ENCODE data around the gene BBOX1.

The BBOX1 gene

DNA sequence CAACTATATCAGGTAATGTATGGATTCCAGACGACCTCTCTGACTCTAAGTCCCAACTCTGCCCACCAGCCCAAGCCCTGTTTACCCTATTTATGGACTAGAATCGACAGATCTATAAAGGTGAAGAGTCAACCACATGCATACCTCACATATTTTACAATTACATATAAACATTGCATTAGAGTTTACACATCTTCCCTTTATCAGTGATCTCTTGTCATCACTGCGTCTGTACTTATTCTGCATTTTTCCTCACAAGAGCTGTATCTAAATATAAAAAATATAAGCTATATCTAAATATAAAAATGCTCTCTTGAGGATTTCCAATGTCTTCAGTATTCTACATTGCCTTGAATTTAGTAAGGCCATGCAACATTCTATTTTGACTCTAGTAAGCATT is 38.2 kb upstream of the BBOX1 start:
- no peak for DNase-seq (ENCODE audit: low read depth, low spot score)
- H3K4me1 ChIP-seq (ENCODE audit: insufficient read depth, insufficient read length) = no peaks in the 10 kb centered on the region
- H3K9ac ChIP-seq (ENCODE audit: insufficient read length, low read depth) = no peak overlapping the region
- no peaks in the 10 kb centered on the region for H3K36me3 ChIP-seq (ENCODE audit: insufficient read depth, insufficient read length, low read length)
- H3K27me3 ChIP-seq (ENCODE audit: insufficient read depth, insufficient read length) = no peaks in the 10 kb centered on the region
- H3K9me3 ChIP-seq (ENCODE audit: insufficient read depth, low read length) = no peaks in the 10 kb centered on the region
- H3K4me3 ChIP-seq (ENCODE audit: insufficient read length, low read depth) = no peak overlapping the region
- TF ChIP-seq ZNF274 (IDR thresholded peaks at IDR 0.05; ENCODE audit: low read depth, low read length) = no peak
- TF ChIP-seq YY1 (IDR thresholded peaks at IDR 0.05; ENCODE audit: insufficient read depth, insufficient read length) = no peak
- no peak for TF ChIP-seq SUZ12 (IDR thresholded peaks at IDR 0.05; ENCODE audit: extremely low read depth, insufficient read depth, insufficient read length)

DNA sequence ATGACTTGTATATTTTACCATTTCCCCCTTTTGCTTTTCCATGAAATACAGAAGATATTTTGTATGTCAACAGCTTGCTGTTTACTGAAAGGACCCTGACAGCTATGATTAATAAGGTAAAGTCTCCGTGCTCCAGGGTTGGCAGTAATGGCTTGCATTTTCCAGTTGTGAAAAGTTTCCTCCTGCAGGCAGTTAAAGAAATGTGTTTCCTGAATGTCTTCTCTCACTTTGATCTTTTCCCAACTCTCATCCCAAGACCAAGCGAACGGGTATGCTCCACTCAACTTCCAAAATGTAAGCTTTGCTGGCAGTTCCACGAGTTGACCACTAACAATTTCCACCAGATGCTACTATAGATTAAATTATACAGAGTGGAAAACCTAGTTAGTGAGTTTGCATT is 37.8 kb upstream of the BBOX1 start:
- H3K4me3 ChIP-seq (ENCODE audit: insufficient read length, low read depth) = no peak overlapping the region
- no peak for TF ChIP-seq ZNF274 (IDR thresholded peaks at IDR 0.05; ENCODE audit: low read depth, low read length)
- no peak for TF ChIP-seq YY1 (IDR thresholded peaks at IDR 0.05; ENCODE audit: insufficient read depth, insufficient read length)
- H3K9me3 ChIP-seq (ENCODE audit: insufficient read depth, low read length) = no peaks in the 10 kb centered on the region
- H3K4me1 ChIP-seq (ENCODE audit: insufficient read depth, insufficient read length) = no peaks in the 10 kb centered on the region
- no peaks in the 10 kb centered on the region for H3K36me3 ChIP-seq (ENCODE audit: insufficient read depth, insufficient read length, low read length)
- H3K9ac ChIP-seq (ENCODE audit: insufficient read length, low read depth) = no peak overlapping the region
- no peak for DNase-seq (ENCODE audit: low read depth, low spot score)
- no peaks in the 10 kb centered on the region for H3K27me3 ChIP-seq (ENCODE audit: insufficient read depth, insufficient read length)

DNA sequence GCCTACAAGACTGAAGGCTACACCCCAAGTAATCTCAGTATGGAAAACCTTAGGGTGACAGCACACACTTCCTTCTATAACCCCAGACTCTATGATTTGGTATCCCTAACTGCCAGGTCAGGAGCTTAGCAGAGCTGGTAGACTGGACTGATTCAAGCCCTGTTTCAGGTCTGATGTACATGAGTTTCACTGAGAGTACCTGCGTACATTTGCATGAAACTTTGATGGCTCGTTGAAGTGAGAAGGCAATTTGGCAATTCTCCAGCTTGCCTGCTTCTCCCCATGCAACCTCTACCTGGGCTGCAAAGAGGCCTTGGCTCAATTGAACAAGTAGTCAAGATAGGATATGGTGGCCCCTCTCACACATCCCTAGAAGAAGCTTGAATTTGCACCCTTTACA is 36.5 kb upstream of the BBOX1 start:
- no peaks in the 10 kb centered on the region for H3K9me3 ChIP-seq (ENCODE audit: insufficient read depth, low read length)
- H3K9ac ChIP-seq (ENCODE audit: insufficient read length, low read depth) = no peak overlapping the region
- no peaks in the 10 kb centered on the region for H3K27me3 ChIP-seq (ENCODE audit: insufficient read depth, insufficient read length)
- no peaks in the 10 kb centered on the region for H3K4me1 ChIP-seq (ENCODE audit: insufficient read depth, insufficient read length)
- no peak for DNase-seq (ENCODE audit: low read depth, low spot score)
- no peak overlapping the region for H3K4me3 ChIP-seq (ENCODE audit: insufficient read length, low read depth)
- no peaks in the 10 kb centered on the region for H3K36me3 ChIP-seq (ENCODE audit: insufficient read depth, insufficient read length, low read length)
- TF ChIP-seq SUZ12 (IDR thresholded peaks at IDR 0.05; ENCODE audit: extremely low read depth, insufficient read depth, insufficient read length) (no peak), ZNF274 (IDR thresholded peaks at IDR 0.05; ENCODE audit: low read depth, low read length) (no peak), YY1 (IDR thresholded peaks at IDR 0.05; ENCODE audit: insufficient read depth, insufficient read length) (no peak)

- TF ChIP-seq YY1 (IDR thresholded peaks at IDR 0.05; ENCODE audit: insufficient read depth, insufficient read length) = no peak
- TF ChIP-seq SUZ12 (IDR thresholded peaks at IDR 0.05; ENCODE audit: extremely low read depth, insufficient read depth, insufficient read length) = no peak
- TF ChIP-seq ZNF274 (IDR thresholded peaks at IDR 0.05; ENCODE audit: low read depth, low read length) = no peak
- Histone ChIP-seq H3K4me3 (ENCODE audit: insufficient read length, low read depth) (no peak overlapping the region), H3K9ac (ENCODE audit: insufficient read length, low read depth) (no peak overlapping the region), H3K4me1 (ENCODE audit: insufficient read depth, insufficient read length) (no peaks in the 10 kb centered on the region), H3K36me3 (ENCODE audit: insufficient read depth, insufficient read length, low read length) (no peaks in the 10 kb centered on the region), H3K27me3 (ENCODE audit: insufficient read depth, insufficient read length) (no peaks in the 10 kb centered on the region), H3K9me3 (ENCODE audit: insufficient read depth, low read length) (no peaks in the 10 kb centered on the region)
- DNase-seq (ENCODE audit: low read depth, low spot score) = no peak
These were observed 31.6 kb upstream of the BBOX1 start for GRCh38 chr11:27008811-27009535.

- H3K9me3 ChIP-seq (ENCODE audit: insufficient read depth, low read length) = no peaks in the 10 kb centered on the region
- no peak for TF ChIP-seq YY1 (IDR thresholded peaks at IDR 0.05; ENCODE audit: insufficient read depth, insufficient read length)
- no peaks in the 10 kb centered on the region for H3K27me3 ChIP-seq (ENCODE audit: insufficient read depth, insufficient read length)
- H3K9ac ChIP-seq (ENCODE audit: insufficient read length, low read depth) = no peak overlapping the region
- H3K36me3 ChIP-seq (ENCODE audit: insufficient read depth, insufficient read length, low read length) = no peaks in the 10 kb centered on the region
- H3K4me3 ChIP-seq (ENCODE audit: insufficient read length, low read depth) = no peak overlapping the region
- H3K4me1 ChIP-seq (ENCODE audit: insufficient read depth, insufficient read length) = no peaks in the 10 kb centered on the region
- no peak for DNase-seq (ENCODE audit: low read depth, low spot score)
These were observed 28.9 kb upstream of the BBOX1 start for GRCh38 chr11:27011560-27012233.

- Histone ChIP-seq H3K9me3 (ENCODE audit: insufficient read depth, low read length) (no peaks in the 10 kb centered on the region), H3K36me3 (ENCODE audit: insufficient read depth, insufficient read length, low read length) (no peaks in the 10 kb centered on the region), H3K27me3 (ENCODE audit: insufficient read depth, insufficient read length) (no peaks in the 10 kb centered on the region), H3K4me1 (ENCODE audit: insufficient read depth, insufficient read length) (no peaks in the 10 kb centered on the region), H3K4me3 (ENCODE audit: insufficient read length, low read depth) (no peak overlapping the region), H3K9ac (ENCODE audit: insufficient read length, low read depth) (no peak overlapping the region)
- no peak for DNase-seq (ENCODE audit: low read depth, low spot score)
- no peak for TF ChIP-seq ZNF274 (IDR thresholded peaks at IDR 0.05; ENCODE audit: low read depth, low read length)
- no peak for TF ChIP-seq YY1 (IDR thresholded peaks at IDR 0.05; ENCODE audit: insufficient read depth, insufficient read length)
- TF ChIP-seq SUZ12 (IDR thresholded peaks at IDR 0.05; ENCODE audit: extremely low read depth, insufficient read depth, insufficient read length) = no peak
These were observed 28.2 kb upstream of the BBOX1 start for GRCh38 chr11:27012234-27012921.

DNA sequence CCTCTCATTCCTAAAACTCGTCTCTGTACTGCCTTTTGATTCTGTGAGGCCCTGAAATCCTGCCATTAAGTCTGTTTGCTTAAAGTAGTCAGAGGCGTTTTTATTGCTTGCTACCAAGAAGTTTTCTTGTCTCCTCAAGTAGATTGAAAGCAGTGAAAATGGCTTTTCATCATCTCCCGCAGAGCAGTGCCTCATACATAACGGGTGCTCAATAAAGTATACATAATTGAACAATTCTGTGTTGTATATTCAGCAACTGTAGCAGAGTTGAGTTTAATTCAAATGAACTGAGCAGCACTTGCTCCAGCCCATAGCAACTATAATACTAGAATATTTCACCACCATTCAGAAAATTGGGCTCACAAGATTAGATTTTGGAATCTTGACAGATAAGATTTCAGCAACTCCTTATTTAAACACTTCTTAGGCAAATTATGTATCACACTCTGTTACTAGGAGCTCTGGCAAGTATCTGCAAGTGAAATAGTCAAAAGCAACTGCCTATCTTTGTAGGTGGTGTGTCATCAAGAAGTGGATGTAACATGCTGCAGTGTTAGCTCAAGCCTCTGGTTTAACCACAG is 26.7 kb upstream of the BBOX1 start:
- DNase-seq (ENCODE audit: low read depth, low spot score) = no peak
- H3K9ac ChIP-seq (ENCODE audit: insufficient read length, low read depth) = no peak overlapping the region

More for the DNA sequence above, 26.7 kb upstream of the BBOX1 start:
- H3K4me1 ChIP-seq (ENCODE audit: insufficient read depth, insufficient read length) = no peaks in the 10 kb centered on the region
- H3K4me3 ChIP-seq (ENCODE audit: insufficient read length, low read depth) = no peak overlapping the region
- H3K9me3 ChIP-seq (ENCODE audit: insufficient read depth, low read length) = no peaks in the 10 kb centered on the region
- TF ChIP-seq SUZ12 (IDR thresholded peaks at IDR 0.05; ENCODE audit: extremely low read depth, insufficient read depth, insufficient read length) = no peak
- no peaks in the 10 kb centered on the region for H3K27me3 ChIP-seq (ENCODE audit: insufficient read depth, insufficient read length)
- no peaks in the 10 kb centered on the region for H3K36me3 ChIP-seq (ENCODE audit: insufficient read depth, insufficient read length, low read length)

Measured in NT2/D1 (cell line).